Ishikawa (cell line): ENCODE measurements around the gene DDI2.

Experiments used
- CEBPB ChIP-seq: IDR thresholded peaks from 2 replicates; pipeline ENCODE4 v1.6.1; 2012
- CREB1 ChIP-seq: IDR thresholded peaks from 2 replicates; pipeline ENCODE4 v1.6.1; 2012; ENCODE audit warnings: low read depth
- EGR1 ChIP-seq: IDR thresholded peaks from 2 replicates; pipeline ENCODE4 v1.6.1; 2012
- EP300 ChIP-seq: IDR thresholded peaks from 2 replicates; pipeline ENCODE4 v1.6.1; 2012; ENCODE audit warnings: borderline replicate concordance
- FOXM1 ChIP-seq: IDR thresholded peaks from 2 replicates; pipeline ENCODE4 v1.6.1; 2012; ENCODE audit warnings: low read depth, borderline replicate concordance
- MAX ChIP-seq: IDR thresholded peaks from 2 replicates; pipeline ENCODE4 v1.6.1; 2012
- NFIC ChIP-seq: IDR thresholded peaks from 2 replicates; pipeline ENCODE4 v1.6.1; 2012
- RAD21 ChIP-seq: IDR thresholded peaks from 2 replicates; pipeline ENCODE4 v1.6.1; 2012; ENCODE audit warnings: low read depth
- TAF1 ChIP-seq: IDR thresholded peaks from 2 replicates; pipeline ENCODE4 v1.6.1; 2012; ENCODE audit warnings: low read depth, mild to moderate bottlenecking
- TCF12 ChIP-seq: IDR thresholded peaks from 2 replicates; pipeline ENCODE4 v1.6.1; 2012; ENCODE audit warnings: low read depth
- TEAD4 ChIP-seq: IDR thresholded peaks from 2 replicates; pipeline ENCODE4 v1.6.1; 2012
- USF1 ChIP-seq: IDR thresholded peaks from 2 replicates; pipeline ENCODE4 v1.6.1; 2012
- YY1 ChIP-seq: IDR thresholded peaks from 2 replicates; pipeline ENCODE4 v1.6.1; 2012; ENCODE audit warnings: low read depth
- ZBTB7A ChIP-seq: IDR thresholded peaks from 2 replicates; pipeline ENCODE4 v1.6.1; 2012; ENCODE audit warnings: low read depth
- TF ChIP-seq, protein P1 (sequence below): IDR thresholded peaks from 2 replicates; pipeline ENCODE4 v1.6.1; 2012; ENCODE audit warnings: low read depth, mild to moderate bottlenecking

Gene DDI2

GRCh38 chr1:15639931-15640330 lies 22.7 kb downstream of the DDI2 start:
- no peak for TF ChIP-seq USF1
- no peak for TF ChIP-seq CEBPB
- no peak for TF ChIP-seq EGR1
- TF ChIP-seq TAF1: no peak
- TF ChIP-seq CREB1: no peak
- TF ChIP-seq MAX: no peak
- TF ChIP-seq EP300: no peak
- no peak for TF ChIP-seq TCF12
- TF ChIP-seq YY1: no peak
- TF ChIP-seq TEAD4: no peak
- no peak for TF ChIP-seq FOXM1
- no peak for TF ChIP-seq NFIC
- TF ChIP-seq ZBTB7A: no peak

- TF ChIP-seq CEBPB (no peak), EGR1 (no peak), NFIC (no peak), TCF12 (no peak), CREB1 (no peak), YY1 (no peak), TEAD4 (no peak), TAF1 (no peak), FOXM1 (no peak), EP300 (no peak), USF1 (no peak)
- TF ChIP-seq, protein P1, sequence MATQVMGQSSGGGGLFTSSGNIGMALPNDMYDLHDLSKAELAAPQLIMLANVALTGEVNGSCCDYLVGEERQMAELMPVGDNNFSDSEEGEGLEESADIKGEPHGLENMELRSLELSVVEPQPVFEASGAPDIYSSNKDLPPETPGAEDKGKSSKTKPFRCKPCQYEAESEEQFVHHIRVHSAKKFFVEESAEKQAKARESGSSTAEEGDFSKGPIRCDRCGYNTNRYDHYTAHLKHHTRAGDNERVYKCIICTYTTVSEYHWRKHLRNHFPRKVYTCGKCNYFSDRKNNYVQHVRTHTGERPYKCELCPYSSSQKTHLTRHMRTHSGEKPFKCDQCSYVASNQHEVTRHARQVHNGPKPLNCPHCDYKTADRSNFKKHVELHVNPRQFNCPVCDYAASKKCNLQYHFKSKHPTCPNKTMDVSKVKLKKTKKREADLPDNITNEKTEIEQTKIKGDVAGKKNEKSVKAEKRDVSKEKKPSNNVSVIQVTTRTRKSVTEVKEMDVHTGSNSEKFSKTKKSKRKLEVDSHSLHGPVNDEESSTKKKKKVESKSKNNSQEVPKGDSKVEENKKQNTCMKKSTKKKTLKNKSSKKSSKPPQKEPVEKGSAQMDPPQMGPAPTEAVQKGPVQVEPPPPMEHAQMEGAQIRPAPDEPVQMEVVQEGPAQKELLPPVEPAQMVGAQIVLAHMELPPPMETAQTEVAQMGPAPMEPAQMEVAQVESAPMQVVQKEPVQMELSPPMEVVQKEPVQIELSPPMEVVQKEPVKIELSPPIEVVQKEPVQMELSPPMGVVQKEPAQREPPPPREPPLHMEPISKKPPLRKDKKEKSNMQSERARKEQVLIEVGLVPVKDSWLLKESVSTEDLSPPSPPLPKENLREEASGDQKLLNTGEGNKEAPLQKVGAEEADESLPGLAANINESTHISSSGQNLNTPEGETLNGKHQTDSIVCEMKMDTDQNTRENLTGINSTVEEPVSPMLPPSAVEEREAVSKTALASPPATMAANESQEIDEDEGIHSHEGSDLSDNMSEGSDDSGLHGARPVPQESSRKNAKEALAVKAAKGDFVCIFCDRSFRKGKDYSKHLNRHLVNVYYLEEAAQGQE: no peak
Measured at GRCh38 chr1:15640667-15641066, 23.4 kb downstream of the DDI2 start.

- TF ChIP-seq RAD21 (no peak), NFIC (no peak), TCF12 (no peak), FOXM1 (no peak), EGR1 (no peak), CEBPB (no peak), CREB1 (no peak), TAF1 (no peak), EP300 (no peak), MAX (no peak), TEAD4 (no peak), ZBTB7A (no peak)
- TF ChIP-seq, protein P1: no peak
Measured at GRCh38 chr1:15649937-15650336, 32.7 kb downstream of the DDI2 start.

DNA sequence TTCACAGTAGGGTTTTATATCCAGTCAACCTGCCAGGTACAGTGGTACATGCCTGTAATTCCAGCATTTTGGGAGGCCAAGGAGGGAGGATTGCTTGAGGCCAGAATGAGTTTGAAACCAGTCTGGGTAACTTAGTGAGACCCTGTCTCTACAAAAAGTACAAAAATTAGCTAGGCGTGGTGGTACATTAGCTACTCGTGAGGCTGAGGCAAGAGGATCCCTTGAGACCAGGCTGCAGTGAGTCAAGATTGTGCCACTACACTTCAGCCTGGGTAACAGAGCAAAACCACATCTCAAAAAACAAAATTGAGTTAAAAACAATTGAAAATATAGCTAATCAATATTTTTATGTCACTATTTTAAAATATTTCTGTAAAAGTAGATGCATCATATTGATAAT lies 33.2 kb downstream of the DDI2 start:
- TF ChIP-seq FOXM1 (no peak), EP300 (no peak), ZBTB7A (no peak), YY1 (no peak), TCF12 (no peak), TAF1 (no peak), CREB1 (no peak), NFIC (no peak)
- TF ChIP-seq, protein P1: no peak
